Effector CD8-positive, alpha-beta T cell (primary cell): Measurements from ENCODE around the gene SYCP2L.
"Not testable (repeated sequence)": the region's sequence is repeated elsewhere in the genome, so short reads cannot be mapped to it uniquely, and the experiment has no call there.

ENCODE experiments used
- DNase-seq: peaks from one replicate; lab custom pipeline; 2025; lab: John Stamatoyannopoulos, UW

SYCP2L gene

DNA sequence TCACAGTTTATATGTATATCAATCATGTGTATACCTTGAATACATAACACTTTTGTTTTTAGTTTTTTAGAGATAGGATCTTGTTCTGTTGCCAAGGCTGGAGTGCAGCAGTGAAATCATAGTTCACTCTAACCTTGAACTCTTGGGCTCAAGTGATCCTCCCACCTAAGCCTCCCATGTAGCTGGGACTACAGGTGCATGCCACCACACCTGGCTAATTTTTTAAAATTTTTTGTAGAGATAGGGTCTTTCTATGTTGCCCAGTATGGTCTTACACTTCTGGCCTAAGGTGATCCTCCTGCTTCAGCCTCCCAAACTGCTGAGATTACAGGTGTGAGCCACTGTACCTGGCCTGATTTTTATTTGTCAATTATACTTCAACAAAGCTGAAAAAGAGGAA is 69.9 kb downstream of the SYCP2L start:
- DNase-seq, result no peak

GRCh38 chr6:10957414-10957886 is 70.6 kb downstream of the SYCP2L start:
- no peak for DNase-seq

- DNase-seq, result no peak
Observed at GRCh38 chr6:10960171-10960570, 73.3 kb downstream of the SYCP2L start.

DNA sequence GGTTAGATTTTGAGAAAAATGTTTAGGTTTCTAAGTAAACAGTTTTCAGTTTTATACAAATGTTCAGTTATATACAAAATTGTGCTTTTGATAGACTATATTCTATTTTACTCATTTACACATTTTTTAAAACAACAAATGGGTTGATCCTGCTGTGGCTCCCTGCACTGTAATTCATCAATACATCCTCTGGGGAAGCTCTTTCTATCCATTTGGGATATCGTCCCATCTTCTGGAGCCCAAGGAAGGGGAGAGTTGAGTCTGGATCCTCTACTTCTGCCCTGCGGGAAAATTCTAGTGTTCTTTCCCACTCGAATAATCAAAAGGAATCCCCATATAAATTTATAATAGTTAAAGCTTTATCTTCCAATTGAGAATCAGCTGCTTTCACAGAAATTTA is 75.0 kb downstream of the SYCP2L start:
- DNase-seq, result no peak

GRCh38 chr6:10962673-10963072 is 75.8 kb downstream of the SYCP2L start:
- DNase-seq, result no peak

- DNase-seq, result no peak
Observed at GRCh38 chr6:10963113-10963512, 76.3 kb downstream of the SYCP2L start.

DNA sequence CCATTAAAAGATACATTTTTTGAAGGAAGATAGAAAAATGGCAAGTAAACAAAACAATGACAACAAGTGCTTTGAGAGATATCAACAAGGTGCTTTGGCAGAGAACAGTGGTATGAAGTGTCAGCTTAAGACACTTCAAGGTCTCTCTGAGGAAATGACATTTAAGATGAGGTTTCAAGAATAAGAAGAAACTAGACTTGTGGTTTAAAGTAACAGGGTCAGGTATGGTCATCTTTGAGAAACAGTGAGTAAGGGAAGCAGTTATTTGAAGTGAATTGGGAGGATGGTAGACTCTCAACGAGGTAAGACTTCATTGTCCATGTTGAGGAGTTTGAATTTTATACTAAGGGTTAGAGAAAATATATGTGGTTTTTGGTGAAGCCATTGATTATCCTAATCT is 77.8 kb downstream of the SYCP2L start:
- no peak for DNase-seq

DNA sequence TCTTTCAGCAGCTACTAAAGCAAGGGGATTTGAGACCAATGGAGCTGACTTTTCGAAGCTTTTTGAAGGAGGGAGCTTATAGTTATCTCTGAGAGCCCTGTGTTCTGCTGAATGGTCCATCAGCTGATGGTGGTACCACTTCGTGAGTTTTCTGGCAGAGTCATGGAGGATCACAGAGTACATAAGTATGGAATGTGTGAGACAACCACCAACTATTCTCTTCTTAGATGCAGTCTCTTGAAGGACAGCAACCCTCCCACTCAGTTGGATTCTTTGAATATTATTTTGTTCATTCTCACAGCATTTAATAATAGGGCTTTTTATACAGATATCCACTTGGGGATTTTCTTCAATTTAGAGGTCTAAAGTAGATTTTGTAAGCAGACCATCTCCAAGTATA is 81.9 kb downstream of the SYCP2L start:
- DNase-seq, result no peak

DNA sequence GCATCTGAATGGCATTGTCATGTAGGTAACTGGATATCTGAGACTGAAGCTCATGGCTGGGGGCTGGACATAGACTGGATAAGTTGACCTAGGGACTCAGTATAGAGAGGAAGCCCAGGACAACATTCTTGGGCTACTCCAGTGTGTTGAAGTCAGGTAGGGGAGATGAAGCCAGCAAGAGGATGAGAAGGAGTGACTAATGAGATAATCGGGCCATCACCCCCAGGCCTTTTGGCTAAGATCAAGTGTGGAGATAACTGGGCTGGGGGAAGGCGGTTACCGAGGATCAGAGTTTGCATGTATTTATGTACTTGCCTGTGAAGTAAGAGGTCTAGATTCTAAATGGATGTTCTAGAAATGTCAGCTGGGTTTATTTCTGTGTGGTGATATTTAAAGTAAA is 83.9 kb downstream of the SYCP2L start:
- DNase-seq, result no peak

DNA sequence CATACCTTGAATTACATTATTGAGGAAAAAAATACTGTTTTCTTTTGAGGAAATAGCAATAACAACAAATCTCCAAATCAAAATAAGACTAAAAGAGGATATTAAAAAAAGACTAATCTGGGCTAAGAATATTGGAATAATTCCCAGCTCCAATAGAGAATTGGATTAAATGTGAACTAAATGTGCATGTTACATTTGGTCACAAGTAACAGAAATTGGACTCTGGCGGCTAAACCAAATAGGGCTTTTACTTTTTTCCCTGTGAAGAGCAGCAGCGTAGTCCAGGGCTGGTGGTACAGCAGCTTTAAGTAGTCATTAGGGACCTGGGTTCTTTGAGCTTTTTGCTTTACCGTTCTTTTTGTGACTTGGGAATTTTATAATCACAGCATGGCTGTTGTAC is 85.3 kb downstream of the SYCP2L start:
- no peak for DNase-seq

DNA sequence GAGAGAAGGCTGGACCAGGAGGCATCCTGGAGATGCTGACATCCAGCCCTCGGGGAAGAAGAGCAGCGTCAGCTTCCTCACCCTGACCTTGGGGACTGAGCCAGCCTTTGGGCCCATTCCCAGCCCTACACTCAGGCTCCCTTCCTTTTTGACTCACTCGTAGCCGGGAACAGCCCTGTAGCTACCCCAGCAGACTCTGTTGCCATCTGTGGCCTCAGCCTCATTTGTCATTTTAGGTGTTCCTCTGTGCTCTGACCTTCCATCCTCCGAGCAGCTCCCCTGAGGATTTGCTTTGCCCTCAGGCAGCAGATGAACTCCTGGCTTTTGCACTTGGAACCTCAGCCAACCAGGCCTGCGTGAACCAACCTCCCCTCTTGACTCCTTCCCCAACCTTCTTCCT is 89.7 kb downstream of the SYCP2L start:
- no peak for DNase-seq

DNA sequence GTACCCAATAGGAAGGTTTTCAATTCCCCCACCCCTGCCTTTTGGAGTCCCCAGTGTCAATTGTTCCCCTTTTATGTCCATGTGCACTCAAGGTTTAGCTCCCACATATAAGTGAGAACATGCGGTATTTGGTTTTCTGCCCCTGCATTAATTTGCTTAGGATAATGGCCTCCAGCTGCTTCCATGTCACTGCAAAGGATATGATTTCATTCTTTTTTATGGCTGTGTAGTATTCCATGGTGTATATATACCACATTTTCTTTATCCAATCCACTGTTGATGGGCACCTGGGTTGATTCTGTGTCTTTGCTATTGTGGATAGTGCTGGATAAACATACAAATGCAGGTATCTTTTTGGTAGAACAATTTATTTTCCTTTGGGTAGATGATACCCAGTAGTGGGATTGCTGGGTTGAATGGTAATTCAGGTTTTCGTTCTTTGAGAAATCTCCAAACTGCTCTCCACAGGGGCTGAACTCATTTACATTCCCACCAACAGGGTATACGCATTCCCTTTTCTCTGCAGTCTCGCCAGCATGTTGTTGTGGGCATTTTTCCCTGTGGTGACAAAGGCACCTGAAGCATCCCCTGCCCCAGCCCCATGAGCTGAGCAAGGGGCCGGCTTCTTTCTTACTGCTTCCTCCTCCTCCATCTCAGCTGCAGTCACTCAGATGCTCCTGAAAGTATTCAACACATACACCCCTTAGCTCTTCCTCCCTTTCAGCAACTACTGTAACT is 90.5 kb downstream of the SYCP2L start:
- no peak for DNase-seq

DNA sequence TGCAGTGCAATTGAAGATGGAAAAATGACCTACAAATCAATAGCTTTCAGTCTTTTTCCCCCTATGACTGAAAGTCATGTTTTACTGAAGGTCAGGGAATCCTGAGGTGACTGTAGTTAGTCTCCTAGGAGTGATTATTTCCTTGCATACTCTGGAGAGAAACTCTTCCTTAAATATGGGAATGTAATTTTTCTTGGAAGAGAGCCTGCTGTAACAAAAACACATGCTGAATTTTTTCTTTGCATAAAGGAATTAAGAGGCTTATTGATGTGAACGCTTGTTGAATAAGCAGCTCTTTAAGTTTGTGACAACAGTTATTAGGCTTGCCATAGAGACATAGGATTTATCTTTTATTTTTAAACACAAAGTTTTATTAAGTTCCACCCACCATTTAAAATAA is 92.8 kb downstream of the SYCP2L start:
- DNase-seq, result no peak

GRCh38 chr6:10981409-10981808 is 94.6 kb downstream of the SYCP2L start:
- DNase-seq, result no peak

DNA sequence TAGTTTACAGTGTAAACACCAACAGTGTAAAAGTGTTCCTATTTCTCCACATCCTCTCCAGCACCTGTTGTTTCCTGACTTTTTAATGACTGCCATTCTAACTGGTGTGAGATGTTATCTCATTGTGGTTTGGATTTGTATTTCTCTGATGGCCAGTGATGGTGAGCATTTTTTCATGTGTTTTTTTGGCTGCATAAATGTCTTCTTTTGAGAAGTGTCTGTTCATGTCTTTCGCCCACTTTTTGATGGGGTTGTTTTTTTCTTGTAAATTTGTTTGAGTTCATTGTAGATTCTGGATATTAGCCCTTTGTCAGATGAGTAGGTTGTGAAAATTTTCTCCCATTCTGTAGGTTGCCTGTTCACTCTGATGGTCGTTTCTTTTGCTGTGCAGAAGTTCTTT is 98.1 kb downstream of the SYCP2L start:
- DNase-seq, result not testable (repeated sequence)

- no peak for DNase-seq
Observed at GRCh38 chr6:10989587-10989986, 102.7 kb downstream of the SYCP2L start.

GRCh38 chr6:10991115-10991514 is 104.3 kb downstream of the SYCP2L start:
- no peak for DNase-seq

GRCh38 chr6:10993896-10994295 is 107.0 kb downstream of the SYCP2L start:
- DNase-seq, result no peak

- no peak for DNase-seq
Observed at GRCh38 chr6:10995114-10995707, 108.4 kb downstream of the SYCP2L start.

DNA sequence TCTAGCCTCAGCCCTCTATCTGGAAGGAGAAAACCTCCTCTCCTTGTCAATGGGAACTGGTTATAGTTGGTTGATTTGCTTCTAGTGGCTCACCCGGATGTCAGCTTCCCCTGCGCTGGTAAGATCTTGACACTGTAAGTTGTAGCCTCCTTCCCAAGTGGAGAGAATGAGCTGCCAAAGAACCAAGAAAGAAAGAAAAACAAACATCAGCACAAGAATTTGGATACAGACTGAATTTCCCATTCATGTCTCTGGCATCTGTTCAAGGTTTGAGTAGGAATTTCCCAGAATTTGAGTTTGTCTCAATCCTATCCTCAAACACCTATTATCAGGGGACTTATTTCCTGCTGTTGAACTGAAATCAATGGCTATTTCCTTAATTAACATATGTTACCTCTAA is 113.1 kb downstream of the SYCP2L start:
- DNase-seq, result no peak

DNA sequence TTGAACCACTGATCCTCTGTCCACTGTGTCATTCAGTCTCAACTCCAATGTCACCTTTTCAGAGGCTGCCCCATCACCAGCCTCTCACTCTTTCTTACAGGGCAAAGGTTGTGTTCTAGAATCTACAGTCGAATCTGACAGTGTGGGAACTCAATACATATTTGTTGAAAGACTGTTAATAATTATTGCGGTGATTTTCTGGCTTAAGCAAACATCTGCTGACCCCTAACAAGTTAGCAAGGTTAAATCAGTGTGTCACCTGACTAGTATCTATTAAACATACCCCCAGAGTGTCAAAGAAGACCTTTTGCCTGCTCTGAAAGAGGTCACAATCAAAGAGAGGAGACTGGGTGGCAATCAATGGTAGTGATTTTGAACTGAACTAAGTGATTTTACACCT is 115.3 kb downstream of the SYCP2L start:
- no peak for DNase-seq

- DNase-seq, result not testable (repeated sequence)
Observed at GRCh38 chr6:11003297-11003696, 116.4 kb downstream of the SYCP2L start.

GRCh38 chr6:11006061-11006460 is 119.2 kb downstream of the SYCP2L start:
- no peak for DNase-seq
